HG02852 (cell line): Measurements from ENCODE around the gene SEL1L3.

Experiments
- ATAC-seq: cut with Tn5 transposase; IDR thresholded peaks from one replicate; pipeline ENCODE4 v1.9.1; 2021; ENCODE audit warnings: mild to moderate bottlenecking, moderate library complexity; ENCODE audit not compliant: unreplicated experiment

The SEL1L3 gene

DNA sequence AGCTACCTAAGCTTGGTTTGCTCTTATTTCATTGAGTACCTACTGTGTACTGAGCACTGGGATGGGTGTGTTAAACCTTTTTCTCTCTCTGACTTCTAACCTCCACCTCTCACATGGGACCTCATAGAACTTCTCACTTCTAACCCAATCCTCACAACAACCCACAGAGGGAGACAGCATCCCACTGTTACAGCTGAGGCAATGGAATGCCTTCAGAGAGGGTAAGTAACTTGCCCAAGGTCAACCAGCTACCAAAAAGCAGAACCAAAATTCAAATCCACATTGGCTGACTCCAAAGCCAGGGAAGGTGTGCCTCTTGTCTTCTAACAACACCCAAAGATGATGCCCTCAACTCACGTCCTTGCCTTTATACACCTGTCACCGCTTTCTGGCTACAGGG lies 5.4 kb downstream of the SEL1L3 start:
- ATAC-seq = no peak

DNA sequence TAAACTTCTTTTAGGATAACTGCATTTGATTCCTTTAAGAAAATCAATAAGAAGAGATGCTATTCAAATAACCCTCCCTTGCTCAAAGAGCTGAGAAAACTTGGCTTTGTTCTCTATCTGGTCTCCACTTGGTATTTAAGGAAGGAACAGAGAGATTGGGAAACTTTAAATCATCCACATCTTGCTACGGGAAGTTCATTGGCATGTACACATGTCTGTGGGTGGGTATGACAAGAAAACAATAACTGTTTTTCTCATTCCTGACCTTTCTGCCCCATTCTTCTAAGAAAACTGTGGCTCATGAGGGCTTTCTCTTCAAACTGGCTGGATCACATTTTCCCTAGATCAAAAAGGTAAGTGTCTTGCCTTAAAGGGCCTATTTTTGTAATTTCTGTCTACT lies 6.0 kb downstream of the SEL1L3 start:
- no peak for ATAC-seq

DNA sequence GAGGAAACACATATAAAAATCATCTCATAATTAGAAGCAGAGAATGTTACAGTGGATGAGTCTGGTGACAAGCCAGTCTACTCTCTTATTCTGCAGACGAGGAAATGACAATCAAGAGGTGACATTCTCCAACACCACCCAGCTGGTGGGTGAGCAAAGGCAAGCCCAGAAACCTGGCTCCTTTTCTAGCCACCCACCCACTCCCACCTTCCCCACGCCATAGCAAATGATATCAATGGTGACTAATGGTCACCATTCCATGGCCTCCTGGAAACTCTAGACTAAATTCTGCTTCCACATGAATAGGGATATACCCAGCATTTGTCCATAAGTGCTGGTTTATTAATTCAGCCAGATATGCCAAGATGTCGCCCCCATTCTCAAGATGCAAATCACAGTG lies 10.7 kb downstream of the SEL1L3 start:
- no peak for ATAC-seq

DNA sequence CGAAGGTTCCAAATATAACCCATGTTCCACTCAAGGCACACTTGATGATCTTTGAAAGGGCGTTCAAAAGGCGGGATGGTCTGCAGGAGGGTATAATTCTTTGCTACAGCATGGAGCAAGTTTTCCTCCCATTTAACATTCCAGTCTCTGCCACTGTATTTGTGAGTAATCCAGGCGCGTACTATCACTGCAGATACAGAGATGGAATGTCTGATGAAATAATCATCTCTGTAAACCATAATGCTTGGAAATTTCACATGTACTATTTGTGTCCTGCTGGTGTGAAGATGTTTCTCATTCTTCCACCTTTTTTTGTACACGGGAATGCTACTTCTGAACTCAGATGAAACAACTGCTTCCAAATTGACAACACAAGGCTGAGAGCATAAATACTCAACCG lies 15.5 kb downstream of the SEL1L3 start:
- ATAC-seq = no peak

DNA sequence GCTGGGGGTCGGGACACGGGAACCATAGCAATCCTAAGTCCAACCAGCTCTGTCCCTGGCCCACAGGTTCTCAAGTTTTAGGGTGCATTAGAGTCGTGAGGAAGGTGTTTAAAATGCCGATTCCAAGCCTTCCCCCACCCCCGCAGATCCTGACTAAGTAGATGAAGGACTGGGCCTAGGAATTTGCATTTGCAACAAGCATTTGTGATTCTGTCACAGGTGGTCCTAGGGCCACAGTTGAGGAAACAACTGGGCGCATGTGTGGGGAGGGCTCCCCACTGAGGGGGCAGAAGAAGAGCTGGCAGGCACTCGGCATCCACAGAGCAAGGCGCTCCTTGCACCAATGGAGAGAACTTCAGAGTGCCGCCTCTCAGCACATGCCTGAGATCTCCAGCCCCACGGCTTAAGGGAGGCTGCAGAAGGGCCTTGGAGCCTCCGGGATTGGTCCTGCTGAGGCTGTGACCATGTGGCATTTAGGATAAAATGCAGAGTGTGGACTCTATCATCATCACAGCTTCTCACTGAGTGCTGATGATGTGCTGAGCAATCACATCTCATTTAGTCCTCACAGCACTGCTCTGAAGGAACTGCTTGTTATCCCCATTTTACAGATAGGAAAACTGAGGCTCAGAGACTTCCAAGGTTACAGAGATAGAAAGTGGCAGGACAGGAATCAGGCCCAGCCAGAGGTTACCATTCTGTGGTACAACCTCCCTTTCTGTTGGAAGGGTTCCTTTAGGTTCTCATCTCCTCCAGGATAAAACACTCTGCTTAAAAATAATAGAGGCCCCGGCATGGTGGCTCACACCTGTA lies 16.7 kb downstream of the SEL1L3 start:
- ATAC-seq = no peak

DNA sequence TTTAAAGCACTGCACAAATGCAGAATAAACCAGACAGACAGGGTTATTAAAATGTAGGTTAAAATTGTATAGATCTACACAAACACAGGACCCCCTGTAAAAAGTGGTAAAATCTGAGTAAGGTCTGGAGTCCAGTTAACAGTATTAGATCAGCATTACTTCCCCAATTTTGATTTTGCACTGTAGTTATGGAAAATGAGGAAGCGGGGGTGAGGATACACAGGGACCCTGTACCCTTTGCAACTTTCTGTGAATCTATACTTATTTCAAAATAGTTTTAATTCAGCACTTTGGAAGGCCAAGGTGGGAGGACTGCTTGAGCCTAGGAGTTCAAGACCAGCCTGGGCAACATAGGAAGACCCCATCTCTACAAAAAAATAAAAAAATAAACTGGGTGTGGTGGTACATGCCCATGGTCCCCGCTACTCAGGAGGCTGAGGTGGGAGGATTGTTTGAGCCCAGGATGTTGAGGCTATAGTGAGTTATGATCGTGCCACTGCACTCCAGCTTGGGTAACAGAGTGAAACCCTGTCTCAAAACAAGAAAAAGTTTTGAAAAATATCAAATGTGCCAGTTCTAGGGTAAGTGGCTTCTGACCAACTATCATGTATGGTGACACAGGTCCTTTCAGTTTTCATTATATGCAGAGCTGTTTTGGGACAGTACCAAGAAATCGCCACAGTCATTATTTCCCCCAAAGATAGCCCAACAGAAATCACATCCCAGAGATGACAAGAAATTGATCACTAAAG lies 17.7 kb downstream of the SEL1L3 start:
- ATAC-seq = no peak

DNA sequence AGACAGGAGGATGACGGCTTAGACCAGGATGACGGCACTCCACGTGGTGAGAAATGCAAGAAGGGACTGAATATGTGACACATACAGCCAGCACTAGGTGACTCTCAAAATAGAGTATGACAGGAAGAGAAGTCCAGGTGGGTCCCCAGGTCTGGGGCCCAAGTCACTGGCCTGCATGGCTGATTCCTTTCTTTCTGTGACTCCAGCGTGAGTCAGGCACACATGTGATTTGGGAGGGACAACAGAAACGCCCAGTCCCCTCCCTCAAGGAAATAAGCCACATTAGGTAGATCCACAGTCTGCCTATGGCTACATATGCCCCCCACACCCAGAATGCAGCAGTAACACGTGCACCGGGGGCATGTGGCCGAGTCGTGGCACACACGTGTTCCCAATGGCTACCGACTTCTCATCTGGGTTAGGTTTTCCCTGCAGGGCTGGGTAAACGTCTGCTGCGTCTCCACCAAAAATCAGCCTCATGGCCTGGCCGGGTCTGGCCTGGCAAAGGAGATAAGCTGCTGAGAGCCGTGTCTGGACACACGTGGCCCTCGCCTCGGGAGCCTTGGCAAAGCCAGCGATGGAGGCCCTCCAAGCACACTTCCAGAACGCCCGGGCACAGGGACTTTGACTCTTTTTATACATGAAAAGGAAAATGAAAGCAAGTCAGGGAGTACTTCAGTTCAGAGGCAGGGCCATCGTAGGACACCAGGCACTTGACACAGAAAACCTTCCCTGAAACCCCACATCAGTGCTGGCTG lies 19.3 kb downstream of the SEL1L3 start:
- ATAC-seq = peak; percentile 50

DNA sequence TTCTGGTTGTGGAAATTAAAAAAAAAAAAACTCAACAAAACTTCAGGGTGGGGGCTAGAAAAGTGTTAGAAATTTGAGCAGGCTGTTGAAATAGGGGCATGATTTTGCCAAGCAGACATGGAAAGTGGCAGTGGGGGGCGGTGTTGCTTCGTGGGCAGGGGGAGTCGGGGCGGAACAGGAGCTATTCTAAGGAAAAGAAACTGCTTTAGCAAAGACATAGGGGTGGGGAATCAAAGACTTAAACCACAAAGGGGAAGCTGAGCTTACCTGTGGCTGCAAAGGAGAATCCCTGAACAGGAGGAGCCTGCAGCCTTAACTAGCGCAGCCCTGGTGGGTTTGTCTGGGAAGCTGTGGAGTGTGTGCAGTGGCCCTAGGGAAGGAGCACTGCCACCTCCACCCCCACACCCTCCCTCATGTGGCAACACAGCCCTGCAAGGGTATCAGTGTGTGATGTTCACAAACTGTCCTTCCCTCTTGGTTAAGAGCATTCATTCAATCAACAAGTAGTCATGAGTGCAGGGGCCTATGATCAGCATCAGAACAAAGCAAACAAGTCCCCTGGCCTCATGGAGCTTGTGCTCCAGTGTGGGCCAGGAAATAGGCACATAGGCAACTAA lies 20.5 kb downstream of the SEL1L3 start:
- ATAC-seq = peak; percentile 71

DNA sequence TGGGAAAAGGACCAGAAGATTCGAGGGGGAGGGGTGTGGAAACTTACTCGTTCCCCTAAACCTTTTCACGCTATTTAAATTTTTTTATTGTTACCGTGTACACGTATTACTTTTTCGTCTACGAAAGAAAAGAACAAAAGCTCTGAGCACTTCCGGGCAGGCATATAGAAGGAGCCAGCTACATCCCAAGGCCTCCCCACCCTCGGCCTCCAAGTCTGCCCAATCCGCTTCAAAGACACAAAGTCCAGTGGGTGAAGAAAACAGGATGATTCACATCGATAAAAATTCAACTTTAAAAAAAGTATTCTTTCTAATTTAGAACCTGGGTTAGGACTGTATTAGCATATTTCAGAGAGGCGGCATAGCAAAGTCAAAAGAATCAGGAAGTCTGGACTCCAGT lies 23.1 kb downstream of the SEL1L3 start:
- ATAC-seq = no peak

DNA sequence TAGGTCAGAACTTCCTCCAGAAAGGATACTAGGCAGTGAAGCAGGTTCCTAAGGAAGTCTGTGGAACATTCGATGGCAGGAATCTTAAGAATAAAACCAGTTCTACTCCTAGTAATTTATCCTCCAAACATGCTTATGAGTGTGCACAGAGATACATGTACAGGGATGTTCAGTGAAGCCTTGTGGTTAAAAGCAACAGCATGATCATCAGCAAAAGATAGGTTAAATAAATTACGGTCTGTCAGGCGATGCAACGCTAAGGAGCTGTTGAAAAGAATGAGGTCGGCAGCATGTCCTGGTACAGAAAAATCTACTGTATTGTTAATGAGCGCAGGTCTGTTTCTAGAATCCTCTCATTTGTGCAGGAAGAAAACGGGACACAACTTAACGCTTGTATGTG lies 23.6 kb downstream of the SEL1L3 start:
- ATAC-seq = no peak

DNA sequence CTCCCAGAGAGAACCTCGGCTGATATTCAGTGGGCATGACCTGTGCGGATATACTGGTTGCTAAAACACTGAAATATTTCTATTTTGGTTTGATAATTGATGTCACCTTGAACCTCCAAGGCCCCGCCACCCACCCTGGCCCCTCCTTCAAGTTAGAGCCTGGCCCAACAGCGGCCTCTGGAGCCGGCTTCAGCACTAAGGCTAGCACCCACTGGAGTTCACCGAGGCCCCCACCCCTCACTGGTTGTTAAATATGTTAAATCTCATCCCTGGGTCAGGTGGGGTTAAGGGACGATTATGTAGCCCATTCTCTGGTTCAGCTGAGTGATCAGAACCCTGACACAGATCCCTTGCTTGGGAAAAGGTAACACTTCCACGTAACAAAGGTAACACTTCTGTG lies 24.3 kb downstream of the SEL1L3 start:
- no peak for ATAC-seq

DNA sequence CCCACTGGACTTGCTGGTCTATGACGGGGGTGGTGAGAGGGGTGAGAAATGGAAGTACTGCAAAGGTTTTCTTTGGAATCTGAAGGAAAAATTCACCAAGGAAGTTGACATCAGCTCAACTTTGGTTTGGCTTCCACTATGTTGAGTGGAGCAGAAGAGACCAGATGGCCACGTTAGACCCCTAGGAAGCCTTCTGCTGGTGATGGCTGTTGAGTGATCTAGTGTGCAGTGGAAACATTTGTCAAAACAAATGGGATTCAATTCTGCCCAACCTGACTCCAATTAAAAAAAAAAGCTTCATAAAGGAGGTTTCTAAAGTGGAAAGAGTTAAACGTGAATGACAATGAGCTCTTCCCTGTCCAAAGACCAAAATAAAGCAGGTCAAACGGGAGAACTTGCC lies 25.7 kb downstream of the SEL1L3 start:
- no peak for ATAC-seq

DNA sequence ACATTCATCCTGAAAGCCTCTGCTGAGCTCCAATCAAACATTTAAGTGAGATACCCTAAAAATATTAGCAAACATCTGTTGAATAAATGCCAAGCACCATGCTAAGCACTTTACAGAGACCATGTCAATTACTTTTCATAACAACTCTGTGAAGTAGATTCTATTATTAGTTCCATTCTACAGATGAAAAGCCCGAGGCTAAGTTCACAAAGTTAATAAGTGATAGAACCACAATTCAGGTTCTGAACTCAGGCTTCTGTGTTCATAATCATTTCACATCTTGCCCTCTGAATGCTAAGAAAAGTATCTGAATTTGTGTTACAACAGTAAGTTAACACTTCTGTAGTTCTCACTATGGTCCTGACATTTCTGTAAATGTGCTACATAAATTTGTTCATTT lies 27.4 kb downstream of the SEL1L3 start:
- no peak for ATAC-seq

DNA sequence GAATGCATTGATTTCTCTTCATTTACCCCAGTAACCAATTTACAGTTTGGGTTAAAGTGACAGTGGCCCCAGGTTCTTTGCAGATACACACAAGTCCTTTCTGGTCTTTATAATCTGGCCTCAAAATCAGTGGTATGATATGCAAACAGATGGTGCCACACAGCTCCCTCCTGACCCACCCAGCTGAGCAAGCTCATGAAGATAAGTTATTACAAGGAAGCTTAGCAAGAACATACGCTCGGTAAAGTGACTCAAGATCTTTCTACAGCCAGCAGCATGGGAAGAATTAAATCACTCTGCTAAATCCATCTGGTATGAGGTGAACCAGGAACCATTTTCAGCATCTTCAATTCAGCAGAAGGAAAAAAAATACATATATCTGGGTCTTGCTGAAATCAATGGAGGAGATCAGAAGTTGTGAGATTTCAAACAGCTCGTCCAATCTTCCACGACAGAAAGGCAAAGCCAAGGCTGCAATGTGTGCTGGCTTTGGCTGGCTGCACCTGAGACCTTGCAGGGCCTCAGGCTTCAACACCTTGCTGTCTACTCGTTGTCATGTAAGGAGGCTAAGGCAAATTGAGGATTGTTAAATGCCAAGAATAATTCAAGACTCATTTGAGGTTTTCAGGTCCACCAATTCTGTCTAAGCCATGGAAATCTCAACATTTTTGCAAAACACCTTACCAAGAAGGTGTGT lies 28.2 kb downstream of the SEL1L3 start:
- no peak for ATAC-seq

DNA sequence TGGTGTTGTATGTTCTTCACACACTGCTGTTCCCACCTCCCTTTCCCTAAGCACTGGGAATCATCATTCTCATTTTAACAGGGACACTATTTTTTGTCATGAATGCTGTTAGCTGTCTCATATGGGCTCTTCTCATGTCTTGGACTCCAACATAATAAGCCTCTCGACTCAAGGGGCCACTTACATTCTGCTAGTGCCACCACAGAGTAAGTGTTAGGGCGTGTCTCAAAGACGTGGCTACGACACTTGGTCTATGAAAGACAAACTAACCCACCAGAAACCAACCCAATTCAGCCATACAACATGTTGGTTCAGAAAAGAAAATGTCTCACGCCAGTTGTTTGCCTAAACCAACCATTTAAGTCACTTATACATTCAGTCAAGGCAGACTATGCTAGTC lies 32.2 kb downstream of the SEL1L3 start:
- no peak for ATAC-seq

DNA sequence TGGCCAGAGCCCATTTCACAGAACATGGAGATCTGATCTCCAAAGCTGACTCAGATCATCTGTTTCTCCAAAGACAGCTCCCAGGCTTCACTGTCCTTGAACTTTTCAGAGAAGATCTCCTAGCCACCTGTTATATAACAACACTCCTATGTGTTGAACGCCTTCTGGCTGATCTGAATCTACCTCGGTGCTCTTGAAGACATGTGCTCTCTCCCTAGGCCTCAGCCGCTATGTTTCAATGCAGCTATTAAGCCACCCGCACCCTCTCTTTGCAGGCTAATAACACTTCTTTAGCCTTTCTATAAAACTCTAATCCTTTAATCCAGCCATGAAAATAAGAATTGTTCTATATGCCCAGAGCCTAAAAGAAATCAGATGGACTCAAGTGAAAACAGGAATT lies 34.9 kb downstream of the SEL1L3 start:
- ATAC-seq = no peak

DNA sequence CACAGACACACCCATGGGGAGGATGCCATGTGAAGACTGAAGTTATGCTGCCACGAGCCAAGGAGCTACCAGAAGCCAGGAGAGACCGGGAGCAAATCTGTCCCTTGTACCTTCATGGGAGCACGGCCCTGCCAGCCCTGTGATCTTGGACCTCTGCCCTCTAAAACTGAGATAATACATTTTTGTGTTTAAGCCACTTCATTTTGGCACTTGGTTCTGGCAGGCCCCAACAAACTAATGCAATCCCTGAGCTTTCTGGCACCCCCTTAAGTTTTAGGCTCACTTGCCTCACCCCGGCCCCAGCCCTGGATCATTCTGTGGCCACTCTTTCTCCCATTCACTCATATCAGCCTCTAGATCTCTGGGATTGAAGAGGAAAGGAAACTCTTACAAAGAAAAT lies 35.4 kb downstream of the SEL1L3 start:
- no peak for ATAC-seq

DNA sequence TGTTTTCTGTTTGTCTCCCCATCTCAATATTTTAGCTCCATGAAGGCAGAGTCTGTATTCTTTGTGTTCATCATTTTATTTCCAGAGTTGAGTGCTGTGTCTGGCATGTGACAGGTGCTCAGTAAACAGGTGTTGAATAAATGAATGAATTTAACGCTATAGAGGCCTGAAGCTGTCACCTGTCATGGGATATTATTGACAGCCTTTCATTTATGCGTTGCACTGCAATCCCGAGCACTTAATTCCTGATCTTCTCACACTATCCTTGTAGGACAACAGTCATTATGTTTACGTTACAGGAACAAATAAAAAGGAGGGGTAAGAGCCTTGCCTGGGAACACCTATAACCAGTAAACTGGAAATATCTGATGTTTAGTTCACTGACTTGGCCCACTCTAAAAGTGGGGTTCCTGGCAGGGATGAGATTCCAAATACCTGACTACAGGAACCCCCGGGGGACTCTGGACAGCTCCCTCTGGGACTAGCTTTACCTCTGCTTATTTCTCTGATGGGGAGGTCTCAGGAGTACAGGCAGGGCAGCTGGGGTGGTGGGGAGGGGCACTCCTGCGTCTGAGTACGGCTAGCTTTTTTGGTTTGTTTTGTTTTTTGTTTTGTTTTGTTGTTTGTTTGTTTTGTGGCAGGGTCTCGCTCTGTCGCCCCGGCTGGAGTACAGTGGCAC lies 36.6 kb downstream of the SEL1L3 start:
- no peak for ATAC-seq

DNA sequence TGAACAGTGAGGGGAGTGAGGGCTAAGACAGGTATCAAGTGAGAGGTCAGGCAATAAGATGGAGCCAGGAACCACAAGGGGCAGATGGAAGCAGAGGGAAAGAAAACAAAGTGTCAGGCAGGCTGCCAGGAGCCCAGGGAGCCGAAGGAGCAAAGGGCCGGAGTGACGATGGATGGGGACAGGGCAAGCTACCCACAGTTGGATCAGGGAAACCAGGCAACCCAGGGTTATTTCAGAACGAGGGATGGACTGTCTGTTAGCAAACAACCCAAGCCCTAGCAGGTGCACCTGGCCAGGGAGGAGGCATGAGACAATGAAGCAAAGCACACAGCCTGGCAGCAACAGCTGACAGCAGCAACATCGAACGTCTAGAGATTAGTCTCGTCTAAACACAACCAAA lies 39.2 kb downstream of the SEL1L3 start:
- ATAC-seq = no peak

DNA sequence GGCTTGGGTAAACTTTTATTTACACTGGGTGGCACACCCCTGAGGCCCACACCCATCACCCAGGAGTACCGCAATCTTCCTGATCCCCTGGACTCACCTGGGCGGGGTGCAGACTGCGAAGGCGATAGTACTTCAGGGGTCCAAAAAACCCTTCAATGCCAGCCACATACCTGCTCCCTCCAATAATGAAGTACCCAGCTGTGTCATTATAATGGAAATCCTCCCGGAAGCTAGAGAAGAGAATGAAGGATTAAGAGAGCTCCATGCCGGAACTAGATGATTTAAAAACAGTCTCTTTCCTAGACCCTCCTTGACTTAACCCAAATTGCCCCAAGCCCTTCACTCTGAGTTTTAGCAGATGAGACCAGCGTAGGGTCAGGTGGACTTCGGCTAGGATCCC lies 40.9 kb downstream of the SEL1L3 start:
- no peak for ATAC-seq
